Central memory CD4-positive, alpha-beta T cell (primary cell): ENCODE measurements around the gene PHF21B.
"Not testable (repeated sequence)": the region's sequence is repeated elsewhere in the genome, so short reads cannot be mapped to it uniquely, and the experiment has no call there.

ENCODE experiments used
- DNase-seq: peaks from one replicate; pipeline ENCODE4 v3.0.0; 2022

The PHF21B gene

DNA sequence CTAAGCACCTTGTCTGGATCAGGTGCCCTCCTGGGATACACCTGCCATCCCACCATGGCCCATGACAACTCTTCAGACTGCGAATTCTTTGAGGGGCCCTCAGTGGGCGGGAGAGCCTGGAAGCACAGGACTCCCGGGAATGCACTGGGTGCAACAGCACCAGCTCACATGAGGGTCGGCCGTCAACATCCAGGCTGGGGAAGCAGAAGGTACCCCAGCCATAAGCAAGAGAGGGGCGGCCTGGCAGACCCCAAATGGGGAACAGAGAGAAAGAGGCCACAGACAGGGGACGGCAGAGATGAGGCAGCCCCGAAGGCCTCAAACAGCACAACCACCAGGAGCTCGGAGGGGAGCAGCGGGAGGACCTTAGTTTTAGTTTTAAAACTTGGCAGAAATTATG, 94.4 kb downstream of the PHF21B start:
- DNase-seq: no peak

DNA sequence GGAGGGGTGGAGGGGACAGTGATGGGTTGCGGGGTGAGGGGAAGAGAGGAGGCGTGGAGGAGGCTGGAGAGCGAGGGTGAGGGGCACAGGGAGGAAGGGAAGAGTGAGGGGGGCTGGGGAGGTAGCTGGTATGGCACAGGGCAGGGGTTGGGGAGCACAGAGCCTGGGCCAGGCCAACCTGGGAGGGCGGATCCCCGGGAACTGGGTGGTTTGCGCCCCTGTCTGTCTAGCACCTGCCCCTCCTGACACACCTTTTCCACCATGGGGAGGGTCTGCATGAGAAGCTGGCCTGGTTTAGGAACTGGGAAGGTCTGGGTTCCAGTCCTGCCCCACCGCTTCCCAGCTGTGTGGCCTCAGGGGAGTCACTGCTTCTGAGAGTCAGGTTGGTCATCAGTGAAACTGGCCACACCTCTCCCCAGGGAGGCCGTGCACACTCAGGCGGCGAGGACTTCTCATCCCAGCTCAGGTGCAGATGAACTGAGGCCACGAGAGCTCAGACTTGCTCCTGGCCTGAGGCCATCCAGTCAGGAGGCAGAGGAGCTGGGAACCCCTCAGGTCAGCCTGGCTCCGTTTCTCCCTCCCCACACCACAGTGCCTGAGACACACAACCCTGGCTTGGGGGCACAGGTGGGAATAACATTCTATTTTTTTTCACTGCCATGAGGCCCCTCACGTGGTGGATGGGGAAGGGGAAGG, 95.6 kb downstream of the PHF21B start:
- no peak for DNase-seq

DNA sequence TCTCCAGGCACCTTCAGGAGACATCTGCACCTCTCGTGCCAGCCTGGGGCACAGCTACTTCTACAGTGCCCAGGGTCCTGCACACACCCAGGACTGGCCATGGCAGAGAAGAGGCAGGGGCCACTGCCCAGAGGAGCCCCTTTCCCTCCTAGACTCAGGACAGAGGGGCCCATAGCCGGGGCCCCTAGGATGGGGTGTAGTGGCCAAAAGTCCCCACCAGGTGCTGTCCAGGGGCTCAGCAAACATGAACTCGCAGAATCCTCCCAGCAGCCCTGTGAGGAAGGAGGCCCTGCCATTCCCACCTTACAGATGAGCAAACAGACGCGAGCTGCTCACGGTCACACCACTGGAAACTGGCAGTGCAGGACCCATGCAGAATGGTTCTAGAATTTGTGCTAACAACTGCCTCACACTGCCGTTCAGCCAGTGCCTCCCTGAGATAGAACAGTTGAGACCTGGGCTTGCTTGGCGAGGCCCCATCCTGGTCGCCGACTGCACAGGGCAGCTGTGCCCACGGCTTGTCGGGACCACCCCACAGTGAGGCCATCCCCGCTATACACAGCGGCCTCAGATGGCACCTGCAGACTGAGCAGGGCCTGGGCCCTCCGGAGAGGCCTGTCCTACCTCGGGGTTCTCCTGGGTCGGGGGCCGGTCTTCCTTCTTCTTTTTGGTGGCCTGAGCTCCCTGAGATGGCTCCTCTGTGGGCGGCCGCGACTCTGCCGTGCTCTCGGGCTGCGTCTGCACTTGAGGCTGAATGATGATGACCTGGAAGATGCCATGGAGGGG, 96.4 kb downstream of the PHF21B start:
- no peak for DNase-seq

DNA sequence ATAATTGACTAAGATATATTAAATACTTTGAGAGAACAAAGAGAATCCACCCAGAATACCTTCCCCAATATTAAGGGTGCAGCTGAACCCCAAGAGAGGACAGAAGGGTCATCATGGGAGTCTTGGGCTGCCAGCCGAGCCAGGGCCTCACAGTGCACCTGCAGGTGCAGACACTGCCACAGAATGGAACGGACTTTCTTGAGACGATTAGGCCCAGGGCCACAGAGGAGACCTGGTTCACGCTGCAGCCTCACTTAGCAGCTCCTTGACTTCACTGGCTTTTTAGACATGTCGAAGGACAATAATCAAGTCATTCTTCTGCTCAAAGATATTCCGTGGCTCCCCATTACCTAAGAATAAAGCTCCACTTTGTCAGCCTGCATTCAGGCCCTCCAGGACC, 100.6 kb downstream of the PHF21B start:
- DNase-seq: no peak

DNA sequence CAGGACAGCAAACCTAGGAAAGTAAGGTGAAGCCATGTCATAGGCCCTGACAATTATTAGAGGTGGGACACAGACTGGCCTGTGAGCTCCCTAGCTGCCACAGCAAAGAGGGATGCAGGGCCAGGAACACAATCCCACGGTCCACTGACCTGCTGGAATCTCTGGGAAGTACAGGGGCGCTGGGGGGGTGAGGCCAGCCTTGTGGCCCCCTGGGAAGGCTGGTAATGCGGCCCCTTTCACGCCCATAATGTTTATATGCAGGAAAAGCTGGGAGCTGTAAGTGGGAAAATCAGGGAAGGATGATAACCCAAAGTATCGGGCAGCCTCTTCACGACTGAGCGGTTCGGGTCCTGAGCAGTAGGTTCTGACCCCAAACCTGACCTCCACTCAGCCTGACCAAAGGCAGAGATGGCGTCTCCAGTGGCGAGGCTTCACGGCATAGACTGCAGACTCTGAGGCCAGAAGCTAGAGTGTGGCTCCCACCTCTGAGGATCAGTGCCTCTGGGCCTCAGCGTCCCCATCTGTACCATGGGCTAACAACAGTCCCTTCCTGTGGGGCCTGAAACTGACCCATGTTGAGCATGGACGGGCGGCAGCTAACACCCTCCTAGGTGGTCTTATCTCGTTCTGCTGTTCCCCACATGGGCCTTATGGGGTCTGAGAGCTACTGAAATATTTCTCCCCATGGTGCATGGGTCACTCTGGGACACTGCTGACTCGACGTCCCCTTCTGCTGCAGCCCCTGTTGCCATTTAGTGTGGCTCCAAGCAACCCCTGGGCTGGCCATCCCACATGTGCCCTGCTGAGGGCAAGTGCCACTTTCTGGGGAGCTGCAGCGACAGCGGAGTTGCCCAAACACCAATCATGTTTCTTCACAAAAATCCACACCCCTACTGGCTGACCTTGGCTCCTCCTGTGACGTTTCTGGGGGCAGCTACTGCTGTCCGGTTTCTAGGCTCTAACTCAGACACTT, 101.8 kb downstream of the PHF21B start:
- no peak for DNase-seq

DNA sequence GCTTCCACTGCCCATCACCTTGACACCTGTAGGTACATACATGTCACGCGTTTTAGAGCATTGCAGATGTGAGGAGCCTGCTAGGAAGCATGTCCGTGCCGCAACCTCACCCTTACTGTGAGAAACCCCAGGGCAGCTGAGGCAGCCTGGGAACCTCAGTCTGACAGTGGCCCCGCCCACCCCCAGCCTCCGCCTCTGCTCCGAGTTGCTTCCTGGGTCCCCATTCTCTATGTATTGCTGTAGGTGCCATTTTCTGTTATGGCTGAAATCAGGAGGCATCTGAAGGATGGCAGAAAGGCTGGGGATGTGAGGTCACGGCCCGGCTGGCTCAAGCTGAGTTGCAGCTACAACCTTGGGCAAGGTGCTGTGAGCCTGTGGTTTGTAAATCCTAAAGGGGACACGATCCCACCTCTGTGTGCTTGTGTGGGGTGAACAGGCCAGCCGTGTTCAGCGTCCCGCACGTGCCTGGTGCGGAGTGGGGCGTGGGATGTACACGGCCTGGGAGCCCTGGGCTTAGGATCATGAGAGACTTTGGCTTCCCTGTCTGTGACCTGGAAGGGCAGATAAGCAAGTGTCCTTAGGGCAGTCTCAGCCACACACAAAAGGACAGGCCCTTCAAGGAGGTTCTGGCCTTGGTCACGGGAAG, 102.7 kb downstream of the PHF21B start:
- no peak for DNase-seq

DNA sequence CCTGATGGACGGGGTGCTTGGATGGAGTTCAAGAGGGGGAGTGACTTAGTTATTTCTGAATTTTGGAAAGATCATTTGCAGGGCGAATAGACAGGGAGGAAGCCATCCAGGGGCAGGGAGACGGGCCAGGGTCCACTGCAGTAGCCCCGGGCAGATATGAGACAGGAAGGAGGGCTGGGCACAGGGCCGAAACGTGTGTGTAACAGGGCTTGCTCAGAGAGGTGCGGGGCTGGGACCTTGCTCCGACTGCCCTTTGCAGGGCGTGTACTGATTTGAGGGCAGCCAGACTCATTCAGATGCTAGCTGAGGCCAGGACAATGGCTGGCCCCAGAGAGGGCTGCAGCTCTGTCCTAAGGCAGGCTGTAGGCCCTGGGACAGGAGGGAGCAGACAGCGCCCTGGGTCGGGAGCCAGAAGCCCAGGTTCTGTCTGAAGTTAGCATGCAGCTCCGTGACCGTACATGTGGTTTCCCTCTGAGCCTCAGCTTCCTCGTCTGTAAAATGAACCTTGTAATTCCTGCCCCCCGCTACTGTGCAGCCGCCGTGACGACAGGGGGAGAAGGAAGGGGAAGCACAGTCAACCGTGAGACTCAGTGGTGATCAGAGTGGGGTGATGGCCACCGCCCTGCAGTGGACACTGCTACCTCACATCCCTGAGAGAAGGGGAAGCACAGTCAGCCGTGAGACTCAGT, 103.4 kb downstream of the PHF21B start:
- no peak for DNase-seq

DNA sequence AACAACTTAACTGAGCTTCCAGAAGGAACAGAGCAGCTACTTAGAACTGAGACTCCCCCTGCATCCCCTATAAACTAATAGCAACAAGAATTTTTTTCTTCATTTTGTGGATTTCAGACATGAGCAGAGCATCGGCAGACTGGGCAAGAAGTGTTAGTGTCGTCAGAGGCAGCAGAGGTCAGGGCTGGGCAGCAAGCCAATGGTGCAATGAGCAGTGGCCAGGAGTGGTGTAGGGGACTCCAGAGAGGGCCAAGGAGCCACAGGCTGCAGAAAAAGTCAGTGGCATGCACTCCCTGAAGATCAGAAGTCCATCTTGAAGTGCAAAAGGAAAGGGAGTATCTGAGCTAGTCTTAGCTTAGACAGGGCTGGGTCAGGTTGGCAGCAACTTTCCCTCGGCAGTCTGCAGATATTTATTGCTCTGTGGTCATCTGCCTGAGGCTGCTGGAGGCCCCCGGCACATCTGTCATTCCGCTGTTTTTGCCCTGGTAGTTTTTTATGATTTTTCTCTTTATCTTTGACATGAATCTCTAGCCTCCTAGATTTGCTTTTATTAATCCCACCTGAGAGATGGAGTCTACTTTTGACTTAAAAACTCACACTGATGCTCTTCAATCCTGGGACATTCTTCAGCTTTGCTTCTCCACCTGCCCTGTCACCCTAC, 105.2 kb downstream of the PHF21B start:
- not testable (repeated sequence) for DNase-seq

DNA sequence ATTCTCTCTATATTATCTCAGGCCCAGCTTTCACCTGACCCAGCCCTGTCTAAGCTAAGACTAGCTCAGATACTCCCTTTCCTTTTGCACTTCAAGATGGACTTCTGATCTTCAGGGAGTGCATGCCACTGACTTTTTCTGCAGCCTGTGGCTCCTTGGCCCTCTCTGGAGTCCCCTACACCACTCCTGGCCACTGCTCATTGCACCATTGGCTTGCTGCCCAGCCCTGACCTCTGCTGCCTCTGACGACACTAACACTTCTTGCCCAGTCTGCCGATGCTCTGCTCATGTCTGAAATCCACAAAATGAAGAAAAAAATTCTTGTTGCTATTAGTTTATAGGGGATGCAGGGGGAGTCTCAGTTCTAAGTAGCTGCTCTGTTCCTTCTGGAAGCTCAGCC, 106.6 kb downstream of the PHF21B start:
- not testable (repeated sequence) for DNase-seq

DNA sequence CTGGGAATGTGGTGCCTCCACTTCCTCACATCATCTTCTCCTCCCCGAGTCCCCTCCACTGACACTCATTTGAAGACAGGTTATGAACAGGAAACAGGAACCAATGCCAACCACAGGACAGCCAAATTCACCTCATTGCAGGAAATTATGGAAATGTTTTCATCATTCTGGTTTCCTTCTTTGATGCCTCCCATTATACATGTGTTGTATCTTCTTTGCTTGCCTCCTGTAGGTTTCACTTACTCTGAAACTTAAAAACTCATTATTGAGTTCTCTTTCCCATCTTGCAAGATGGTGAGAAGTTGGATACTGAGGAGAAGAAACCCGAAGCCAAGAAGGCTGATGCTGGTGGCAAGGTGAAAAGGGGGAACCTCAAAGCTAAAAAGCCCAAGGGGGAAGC, 108.5 kb downstream of the PHF21B start:
- DNase-seq: no peak

DNA sequence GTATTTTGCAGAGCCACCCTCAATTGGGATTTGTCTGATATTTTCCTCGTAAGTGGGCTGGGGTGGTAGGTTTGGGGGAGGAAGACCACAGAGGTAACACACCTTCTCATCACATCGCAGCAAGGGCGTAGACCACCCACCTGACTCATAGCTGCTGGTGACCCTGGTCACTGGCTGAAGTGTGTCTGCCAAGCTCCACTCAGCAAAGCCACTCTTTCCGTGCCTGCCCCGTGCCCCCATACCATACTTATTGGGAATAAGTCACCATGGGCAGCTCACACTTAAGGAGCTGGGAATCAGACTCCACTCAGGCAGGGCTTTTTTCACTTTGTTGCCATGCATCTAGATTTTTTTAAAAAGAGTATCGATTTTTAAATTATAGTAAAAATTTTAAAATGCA, 111.6 kb downstream of the PHF21B start:
- DNase-seq: no peak

DNA sequence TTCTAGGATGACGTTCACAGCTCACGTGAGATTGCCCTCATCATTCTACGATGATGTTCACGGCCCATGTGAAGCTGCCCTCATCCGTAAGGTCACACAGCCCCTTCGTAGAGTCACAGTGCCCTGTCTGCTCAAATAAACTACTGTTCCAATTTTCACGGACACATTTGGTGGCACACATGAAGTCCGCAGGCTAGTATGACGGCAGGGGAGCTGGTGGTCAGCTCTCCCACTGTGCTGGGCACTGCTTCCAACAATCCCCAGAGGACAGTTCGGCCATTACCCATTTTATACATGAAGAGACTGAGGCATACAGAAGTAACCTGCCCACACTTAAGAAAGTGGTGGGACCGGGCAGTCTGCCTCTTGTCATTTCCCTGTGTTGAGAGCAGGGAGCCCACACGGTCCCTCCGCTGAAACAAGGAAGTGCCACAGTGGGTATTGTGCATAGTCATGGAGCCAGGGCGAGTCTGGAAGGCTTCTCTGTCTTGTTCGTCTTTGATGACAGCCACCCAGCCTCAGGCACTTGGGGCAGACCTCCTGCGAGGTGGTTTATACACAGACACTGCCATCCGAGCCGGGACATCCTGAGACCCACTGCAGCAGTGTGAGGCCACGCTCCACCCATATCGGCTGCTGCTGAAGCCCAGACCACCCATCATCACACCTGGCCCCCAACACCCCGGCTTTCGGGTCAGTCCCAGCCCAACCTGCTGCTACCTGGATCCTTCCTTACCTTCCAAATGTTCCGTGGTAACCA, 114.3 kb downstream of the PHF21B start:
- DNase-seq: no peak

DNA sequence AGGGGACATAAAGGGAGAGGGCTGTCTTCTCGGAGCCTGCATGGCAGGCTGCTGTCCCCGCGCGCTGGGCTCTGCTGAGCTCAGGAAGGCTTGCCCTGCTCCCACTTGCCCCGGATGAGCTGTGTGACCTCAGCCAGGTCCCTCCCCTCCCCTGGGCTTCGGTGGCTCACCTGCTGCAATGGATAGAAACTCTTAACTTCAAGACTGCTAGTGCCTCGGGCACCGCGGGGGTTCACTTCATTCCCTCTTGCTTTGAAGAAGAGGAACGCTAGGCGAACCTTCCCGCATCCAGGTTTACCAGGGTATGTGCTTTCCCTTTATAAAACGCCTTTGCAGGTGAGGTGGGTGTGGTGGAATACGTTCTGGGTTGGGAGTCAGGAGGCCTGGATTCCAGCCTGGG, 115.0 kb downstream of the PHF21B start:
- no peak for DNase-seq

DNA sequence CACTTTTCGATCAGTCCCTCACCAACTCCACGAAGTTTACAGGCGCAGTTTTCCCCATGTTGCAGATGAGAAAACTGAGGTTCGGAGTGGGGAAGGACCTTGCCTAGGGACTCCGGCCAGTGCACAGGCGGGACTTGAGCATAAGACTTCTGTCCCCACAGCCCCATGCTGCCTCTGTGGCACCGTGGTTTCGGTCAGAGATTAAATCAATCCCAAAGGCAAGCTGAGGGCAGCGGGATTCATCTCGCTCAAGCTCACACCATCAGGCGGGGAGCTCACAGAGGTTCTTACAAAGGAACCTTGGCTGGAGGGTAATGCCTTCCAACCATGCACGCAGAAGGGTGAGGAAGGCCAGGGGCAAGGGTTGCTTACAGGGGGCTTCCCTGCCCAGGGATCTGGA, 115.5 kb downstream of the PHF21B start:
- no peak for DNase-seq

DNA sequence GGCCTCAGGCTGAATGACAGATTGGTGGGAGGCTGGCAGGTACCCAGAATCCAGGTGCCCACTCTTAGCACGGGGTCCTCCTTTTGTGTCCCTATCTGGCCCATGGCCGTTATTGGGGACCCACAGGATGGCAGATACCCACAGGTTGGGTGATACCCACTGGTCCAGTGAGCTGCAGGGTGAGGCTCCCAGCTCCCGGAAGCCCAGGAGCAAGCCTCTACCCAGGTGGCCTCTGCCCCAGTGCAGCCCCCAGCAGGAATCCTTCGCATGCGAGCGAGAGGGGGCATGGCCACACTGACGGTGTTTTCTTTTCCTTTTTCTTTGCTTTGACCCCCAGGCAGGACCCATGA, 116.1 kb downstream of the PHF21B start:
- no peak for DNase-seq

DNA sequence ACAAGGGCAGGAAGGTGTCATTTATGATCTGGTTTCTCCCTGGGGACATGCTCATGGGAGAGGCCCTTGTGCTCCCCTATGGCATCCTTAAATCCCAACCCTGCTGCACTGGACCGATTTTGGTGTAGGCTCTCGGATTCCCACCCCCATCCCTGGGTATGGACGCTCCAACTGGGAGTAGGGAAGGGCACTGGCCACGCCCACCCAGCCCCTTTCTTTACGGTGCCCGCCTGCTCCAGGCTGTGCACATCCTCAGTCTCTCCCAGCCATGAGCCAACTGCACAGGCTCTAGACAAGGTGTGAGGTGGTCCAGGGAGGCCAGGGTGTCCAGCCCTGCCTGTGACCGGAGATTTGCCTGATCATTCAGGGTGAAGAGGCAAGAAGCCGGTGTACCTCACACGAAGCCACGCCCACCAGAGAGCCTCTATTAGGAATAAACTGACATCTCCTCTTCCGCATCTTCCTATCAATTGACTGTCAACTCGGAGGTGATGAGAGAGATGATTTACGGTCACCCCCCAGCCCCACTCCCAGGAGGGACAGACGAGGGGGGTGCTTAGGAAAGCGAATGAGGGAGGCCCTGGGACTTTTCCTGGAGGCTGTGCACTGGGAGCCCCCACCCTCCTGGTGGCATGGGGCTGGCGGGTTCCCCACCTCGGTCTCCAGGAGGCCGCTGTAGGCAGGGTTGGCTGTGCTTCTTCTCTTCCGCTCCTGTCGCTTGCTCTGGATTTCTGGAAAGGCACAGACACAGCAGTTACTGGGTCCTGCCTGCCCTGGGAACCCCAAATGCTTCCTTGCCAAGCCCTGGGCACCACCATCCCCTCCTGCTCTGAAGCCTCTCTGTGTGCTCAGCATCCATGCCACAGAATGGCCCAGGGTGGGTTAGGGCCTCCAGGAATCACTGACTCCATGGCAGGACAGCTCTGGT, 116.7 kb downstream of the PHF21B start:
- DNase-seq: no peak

DNA sequence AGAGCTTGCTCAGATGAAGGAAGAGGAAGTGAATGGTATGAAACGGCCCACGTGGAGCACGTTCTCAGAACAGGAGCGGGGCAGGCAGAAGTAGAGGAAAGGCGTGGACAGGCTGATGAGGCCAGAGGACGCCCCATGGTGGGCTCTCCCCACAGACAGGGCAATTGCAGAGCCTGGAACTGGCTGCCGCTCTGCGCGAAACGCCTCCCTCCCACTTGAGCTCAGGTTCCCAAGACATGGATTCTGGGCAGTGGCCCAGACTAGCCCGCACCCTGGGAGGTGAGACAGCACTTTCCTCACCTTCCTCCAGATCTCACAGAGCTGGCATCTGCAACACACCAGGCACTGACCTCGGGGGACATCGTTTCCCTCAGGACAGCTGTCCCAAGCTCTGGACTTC, 117.6 kb downstream of the PHF21B start:
- no peak for DNase-seq

DNA sequence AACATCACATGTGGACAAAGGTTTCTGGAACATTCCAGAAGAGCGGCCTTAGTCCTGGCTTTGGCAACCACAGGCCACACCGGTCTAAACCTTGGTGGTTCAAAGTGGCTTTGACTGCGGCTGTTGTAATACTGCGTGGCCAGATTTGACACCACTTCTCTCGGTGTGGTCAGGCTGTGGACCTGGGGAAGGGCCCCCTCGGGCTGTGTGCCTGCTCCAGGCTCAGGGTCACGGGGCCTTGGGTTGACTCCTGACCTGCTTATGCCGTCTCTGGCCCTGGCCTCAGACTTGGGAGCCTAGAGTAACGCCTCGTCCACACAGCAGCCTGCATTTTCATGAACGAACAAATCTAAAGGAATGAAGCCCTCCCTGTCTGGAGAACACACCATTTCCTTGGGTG, 118.0 kb downstream of the PHF21B start:
- DNase-seq: no peak

DNA sequence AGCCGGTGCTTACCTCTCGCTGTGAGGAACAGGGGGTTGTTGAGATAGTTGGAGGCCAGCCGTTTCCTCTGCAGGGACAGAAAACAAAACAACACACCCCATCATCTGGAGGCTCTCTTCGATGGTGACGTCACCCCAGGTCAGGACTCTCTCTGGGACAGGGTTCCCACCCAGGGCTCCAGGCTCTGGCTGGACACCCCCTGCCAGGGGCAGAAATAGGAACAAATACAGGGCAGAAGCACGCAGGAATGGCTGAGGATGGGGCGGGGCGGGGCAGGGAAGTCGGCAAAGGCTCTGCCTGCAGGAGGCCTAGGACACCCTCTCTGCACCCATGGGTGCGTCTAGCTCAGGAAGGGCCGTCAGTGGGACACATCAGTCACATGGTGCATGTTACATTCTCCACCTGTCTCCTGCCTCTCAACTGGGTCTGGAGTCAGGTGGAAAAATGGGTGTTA, 118.5 kb downstream of the PHF21B start:
- no peak for DNase-seq
